RWPE2 (cell line): ENCODE results near the gene LSM14A.

Source experiments
- ATAC-seq: fragments of 200-7000 bp; cut with Tn5 transposase; 3 replicates; pipeline ENCODE4 v1.9.1; 2021; ENCODE audit warnings: low read depth
- DNase-seq: peaks from one replicate; pipeline ENCODE4 v3.0.0-alpha.2; 2020; ENCODE audit warnings: low spot score
- H3K27ac ChIP-seq: fragments of 450-650 bp; 2 replicates; pipeline ENCODE4 v1.5.1; 2017; ENCODE audit warnings: mild to moderate bottlenecking; ENCODE audit not compliant: poor library complexity, severe bottlenecking
- H3K27me3 ChIP-seq: fragments of 250-450 bp; sonication (Bioruptor Pico); 2 replicates; pipeline ENCODE4 v1.5.1; 2021; ENCODE audit warnings: mild to moderate bottlenecking, moderate library complexity; ENCODE audit not compliant: insufficient read depth, poor library complexity, severe bottlenecking
- H3K36me3 ChIP-seq: fragments of 250-450 bp; sonication (Bioruptor Pico); 2 replicates; pipeline ENCODE4 v1.5.1; 2020; ENCODE audit warnings: low read depth, mild to moderate bottlenecking, moderate library complexity
- H3K4me1 ChIP-seq: fragments of 250-450 bp; sonication (Bioruptor Pico); 2 replicates; pipeline ENCODE4 v1.5.1; 2021; ENCODE audit warnings: mild to moderate bottlenecking, moderate library complexity; ENCODE audit not compliant: insufficient read depth, poor library complexity, severe bottlenecking
- H3K4me3 ChIP-seq: fragments of 250-450 bp; sonication (Bioruptor Pico); 2 replicates; pipeline ENCODE4 v1.5.1; 2021; ENCODE audit warnings: mild to moderate bottlenecking, moderate library complexity; ENCODE audit not compliant: severe bottlenecking
- H3K9me3 ChIP-seq: fragments of 250-450 bp; sonication (Bioruptor Pico); 2 replicates; pipeline ENCODE4 v1.5.1; 2021; ENCODE audit warnings: mild to moderate bottlenecking, moderate library complexity; ENCODE audit not compliant: severe bottlenecking
- TF ChIP-seq, protein P1 (sequence below): fragments of 450-650 bp; IDR thresholded peaks from one replicate; pipeline ENCODE4 v1.5.1; 2017; ENCODE audit warnings: mild to moderate bottlenecking, moderate library complexity; ENCODE audit not compliant: poor library complexity, severe bottlenecking

Gene LSM14A

DNA sequence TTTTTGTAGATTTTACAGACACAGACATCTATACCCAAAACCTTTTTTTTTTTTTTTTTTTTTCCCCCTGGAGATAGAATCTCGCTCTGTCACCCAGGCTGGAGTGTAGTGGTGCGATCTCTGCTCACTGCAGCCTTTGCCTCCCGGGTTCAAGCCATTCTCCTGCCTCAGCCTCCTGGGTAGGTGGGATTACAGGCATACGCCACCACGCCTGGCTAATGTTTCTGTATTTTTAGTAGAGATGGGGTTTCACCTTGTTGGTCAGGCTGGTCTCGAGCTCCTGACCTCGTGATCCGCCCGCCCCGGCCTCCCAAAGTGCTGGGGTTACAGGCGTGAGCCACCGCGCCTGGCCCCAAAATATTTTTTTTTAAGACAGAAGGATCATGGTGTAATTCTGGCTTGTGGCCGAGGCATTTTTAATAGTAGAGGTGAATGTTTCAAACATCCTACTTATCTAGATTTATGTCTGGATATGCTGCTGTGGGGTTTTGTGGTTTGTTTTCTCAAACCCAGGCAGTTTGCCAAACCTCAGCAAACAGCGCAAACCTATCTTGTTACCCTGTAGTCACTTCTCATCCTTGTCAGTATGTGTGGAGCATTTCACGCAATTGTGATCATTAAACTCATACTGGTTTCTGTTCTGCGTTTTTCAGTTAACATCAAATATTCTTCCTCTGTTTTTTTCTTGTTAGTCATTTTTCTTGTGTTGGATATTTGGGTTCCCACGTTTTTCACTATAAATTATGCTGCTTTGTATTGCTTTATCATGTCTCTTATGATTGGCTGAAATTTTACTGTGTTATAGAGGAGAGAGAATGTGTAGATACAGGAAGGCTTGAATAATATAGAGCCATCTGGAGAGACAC lies 45.9 kb downstream of the LSM14A start:
- Histone ChIP-seq H3K4me1 (peaks cover 13% of the 10 kb centered on the region), H3K27ac (peak overlapping the region; percentile 23), H3K4me3 (no peak overlapping the region), H3K36me3 (peaks cover 85% of the 10 kb centered on the region), H3K9me3 (no peaks in the 10 kb centered on the region), H3K27me3 (no peaks in the 10 kb centered on the region)
- ATAC-seq (peak; percentile 96), DNase-seq (no peak)
- TF ChIP-seq, protein P1, sequence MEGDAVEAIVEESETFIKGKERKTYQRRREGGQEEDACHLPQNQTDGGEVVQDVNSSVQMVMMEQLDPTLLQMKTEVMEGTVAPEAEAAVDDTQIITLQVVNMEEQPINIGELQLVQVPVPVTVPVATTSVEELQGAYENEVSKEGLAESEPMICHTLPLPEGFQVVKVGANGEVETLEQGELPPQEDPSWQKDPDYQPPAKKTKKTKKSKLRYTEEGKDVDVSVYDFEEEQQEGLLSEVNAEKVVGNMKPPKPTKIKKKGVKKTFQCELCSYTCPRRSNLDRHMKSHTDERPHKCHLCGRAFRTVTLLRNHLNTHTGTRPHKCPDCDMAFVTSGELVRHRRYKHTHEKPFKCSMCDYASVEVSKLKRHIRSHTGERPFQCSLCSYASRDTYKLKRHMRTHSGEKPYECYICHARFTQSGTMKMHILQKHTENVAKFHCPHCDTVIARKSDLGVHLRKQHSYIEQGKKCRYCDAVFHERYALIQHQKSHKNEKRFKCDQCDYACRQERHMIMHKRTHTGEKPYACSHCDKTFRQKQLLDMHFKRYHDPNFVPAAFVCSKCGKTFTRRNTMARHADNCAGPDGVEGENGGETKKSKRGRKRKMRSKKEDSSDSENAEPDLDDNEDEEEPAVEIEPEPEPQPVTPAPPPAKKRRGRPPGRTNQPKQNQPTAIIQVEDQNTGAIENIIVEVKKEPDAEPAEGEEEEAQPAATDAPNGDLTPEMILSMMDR = no peak

- ATAC-seq = no peak
- TF ChIP-seq, protein P1 = no peak
- no peaks in the 10 kb centered on the region for H3K27me3 ChIP-seq
- H3K4me3 ChIP-seq = no peak overlapping the region
- H3K9me3 ChIP-seq = no peaks in the 10 kb centered on the region
- H3K27ac ChIP-seq = peak overlapping the region; percentile 23
- H3K36me3 ChIP-seq = peaks cover 85% of the 10 kb centered on the region
- H3K4me1 ChIP-seq = peaks cover 13% of the 10 kb centered on the region
- DNase-seq = no peak
These were observed 46.5 kb downstream of the LSM14A start for GRCh38 chr19:34218818-34219164.

DNA sequence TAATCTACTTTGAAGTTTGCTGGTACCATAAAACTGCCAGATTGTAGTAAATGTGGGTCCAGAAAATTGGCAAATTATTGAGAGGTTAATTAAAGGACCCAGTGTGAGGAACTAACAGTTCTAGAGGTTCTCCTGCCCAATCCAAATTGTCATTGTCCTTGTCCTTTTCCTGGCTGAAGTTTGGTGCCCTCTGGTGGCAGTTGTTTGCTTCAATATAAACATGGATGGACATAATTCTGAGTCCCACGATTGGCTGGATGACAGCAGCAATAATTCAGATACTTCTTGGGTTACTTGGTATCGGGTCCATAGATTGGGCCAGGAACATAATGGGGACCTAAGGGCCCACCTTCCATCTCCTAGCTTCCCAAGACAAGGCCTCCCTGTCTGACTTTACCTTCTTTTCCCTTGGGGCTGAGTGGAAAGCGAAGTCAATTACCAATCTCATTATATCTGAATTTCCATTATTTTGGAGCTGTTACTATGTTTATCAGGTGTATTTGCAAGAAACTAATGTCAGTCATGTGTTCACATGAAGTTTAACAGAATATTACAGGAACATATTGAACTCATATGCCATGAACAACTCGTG lies 48.3 kb downstream of the LSM14A start:
- DNase-seq (no peak), ATAC-seq (no peak)
- Histone ChIP-seq H3K4me1 (peaks cover 13% of the 10 kb centered on the region), H3K27ac (no peak overlapping the region), H3K9me3 (no peaks in the 10 kb centered on the region), H3K27me3 (no peaks in the 10 kb centered on the region), H3K4me3 (no peak overlapping the region), H3K36me3 (peaks cover 85% of the 10 kb centered on the region)
- TF ChIP-seq, protein P1 = peak; percentile 90

DNA sequence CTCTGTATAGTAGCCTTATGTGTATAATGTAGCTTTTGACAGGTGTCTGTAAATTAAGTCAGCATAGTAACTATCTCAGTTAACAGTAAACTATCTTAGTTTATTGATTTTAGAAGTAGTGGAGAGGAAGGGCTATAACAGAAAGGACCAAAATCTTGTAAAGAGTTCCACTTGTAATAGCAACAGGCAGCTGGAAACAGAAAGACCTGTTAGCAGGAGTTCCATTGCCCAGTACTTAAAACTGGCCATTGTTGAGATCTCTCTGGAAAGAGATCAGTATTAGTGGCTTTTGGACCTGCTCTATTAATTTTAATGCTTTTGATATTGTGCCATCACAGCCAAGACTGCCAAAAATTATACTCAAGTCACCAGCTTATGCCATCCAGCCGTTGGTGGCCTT lies 50.1 kb downstream of the LSM14A start:
- Histone ChIP-seq H3K4me1 (peaks cover 13% of the 10 kb centered on the region), H3K9me3 (no peaks in the 10 kb centered on the region), H3K27ac (no peak overlapping the region), H3K27me3 (no peaks in the 10 kb centered on the region), H3K4me3 (no peak overlapping the region), H3K36me3 (peaks cover 85% of the 10 kb centered on the region)
- TF ChIP-seq, protein P1 = no peak
- ATAC-seq (no peak), DNase-seq (no peak)
